ENCODE measurements around the gene NOTUM. TPM values are rescaled to one million over a fixed set of nuclear protein-coding genes. Genes with fewer than 3 reads are reported as not detected.

The NOTUM gene
- total and polyA plus RNA-seq, 9 of the 15 experiments (the other 6 are each of a cell fraction or from before 2014, with no cell fraction given) = 0.03 to 14.0 (median 4.1) TPM

DNA sequence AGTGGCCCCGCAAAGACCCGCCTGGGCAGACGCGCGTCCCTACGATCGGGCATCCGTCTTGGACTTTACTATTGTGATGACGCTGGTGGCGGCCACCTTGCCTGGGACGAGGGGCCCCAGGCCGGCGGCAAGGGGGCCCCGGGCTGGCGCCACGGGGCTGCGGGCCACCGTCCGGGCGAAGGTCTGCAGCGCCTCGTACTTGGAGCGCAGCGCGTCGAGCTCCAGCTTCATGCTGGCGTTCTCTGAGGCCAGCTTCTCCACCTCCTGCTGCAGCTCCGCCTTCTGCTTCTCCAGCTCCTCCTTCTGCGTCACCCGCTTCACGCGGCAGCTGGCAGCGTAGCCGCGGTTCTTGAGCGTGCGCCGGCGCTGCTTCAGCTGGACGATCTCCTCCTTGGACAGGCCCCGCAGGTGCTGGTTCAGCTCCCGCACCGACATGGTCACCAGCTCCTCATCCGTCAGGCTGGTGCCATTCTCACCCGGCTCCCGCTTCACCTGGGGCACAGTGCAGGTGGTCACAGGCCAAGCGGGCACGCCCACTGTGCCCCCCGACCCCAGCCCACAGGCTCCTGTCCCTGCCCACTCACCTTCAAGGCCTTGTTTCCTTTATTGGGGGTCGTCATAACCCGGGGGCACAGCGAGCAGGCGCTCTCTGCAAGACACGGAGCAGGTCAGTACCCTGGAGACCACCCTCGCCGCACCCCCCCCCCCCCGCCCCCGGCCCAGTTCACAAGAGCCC is 38.3 kb downstream of the NOTUM start (continued):
- TF ChIP-seq, protein P1, sequence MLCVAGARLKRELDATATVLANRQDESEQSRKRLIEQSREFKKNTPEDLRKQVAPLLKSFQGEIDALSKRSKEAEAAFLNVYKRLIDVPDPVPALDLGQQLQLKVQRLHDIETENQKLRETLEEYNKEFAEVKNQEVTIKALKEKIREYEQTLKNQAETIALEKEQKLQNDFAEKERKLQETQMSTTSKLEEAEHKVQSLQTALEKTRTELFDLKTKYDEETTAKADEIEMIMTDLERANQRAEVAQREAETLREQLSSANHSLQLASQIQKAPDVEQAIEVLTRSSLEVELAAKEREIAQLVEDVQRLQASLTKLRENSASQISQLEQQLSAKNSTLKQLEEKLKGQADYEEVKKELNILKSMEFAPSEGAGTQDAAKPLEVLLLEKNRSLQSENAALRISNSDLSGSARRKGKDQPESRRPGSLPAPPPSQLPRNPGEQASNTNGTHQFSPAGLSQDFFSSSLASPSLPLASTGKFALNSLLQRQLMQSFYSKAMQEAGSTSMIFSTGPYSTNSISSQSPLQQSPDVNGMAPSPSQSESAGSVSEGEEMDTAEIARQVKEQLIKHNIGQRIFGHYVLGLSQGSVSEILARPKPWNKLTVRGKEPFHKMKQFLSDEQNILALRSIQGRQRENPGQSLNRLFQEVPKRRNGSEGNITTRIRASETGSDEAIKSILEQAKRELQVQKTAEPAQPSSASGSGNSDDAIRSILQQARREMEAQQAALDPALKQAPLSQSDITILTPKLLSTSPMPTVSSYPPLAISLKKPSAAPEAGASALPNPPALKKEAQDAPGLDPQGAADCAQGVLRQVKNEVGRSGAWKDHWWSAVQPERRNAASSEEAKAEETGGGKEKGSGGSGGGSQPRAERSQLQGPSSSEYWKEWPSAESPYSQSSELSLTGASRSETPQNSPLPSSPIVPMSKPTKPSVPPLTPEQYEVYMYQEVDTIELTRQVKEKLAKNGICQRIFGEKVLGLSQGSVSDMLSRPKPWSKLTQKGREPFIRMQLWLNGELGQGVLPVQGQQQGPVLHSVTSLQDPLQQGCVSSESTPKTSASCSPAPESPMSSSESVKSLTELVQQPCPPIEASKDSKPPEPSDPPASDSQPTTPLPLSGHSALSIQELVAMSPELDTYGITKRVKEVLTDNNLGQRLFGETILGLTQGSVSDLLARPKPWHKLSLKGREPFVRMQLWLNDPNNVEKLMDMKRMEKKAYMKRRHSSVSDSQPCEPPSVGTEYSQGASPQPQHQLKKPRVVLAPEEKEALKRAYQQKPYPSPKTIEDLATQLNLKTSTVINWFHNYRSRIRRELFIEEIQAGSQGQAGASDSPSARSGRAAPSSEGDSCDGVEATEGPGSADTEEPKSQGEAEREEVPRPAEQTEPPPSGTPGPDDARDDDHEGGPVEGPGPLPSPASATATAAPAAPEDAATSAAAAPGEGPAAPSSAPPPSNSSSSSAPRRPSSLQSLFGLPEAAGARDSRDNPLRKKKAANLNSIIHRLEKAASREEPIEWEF (CRISPR knock-in tag; IDR thresholded peaks at IDR 0.05) = peak; percentile 56; the same call in 1 of the 2 replicates
- TF ChIP-seq, protein P2, sequence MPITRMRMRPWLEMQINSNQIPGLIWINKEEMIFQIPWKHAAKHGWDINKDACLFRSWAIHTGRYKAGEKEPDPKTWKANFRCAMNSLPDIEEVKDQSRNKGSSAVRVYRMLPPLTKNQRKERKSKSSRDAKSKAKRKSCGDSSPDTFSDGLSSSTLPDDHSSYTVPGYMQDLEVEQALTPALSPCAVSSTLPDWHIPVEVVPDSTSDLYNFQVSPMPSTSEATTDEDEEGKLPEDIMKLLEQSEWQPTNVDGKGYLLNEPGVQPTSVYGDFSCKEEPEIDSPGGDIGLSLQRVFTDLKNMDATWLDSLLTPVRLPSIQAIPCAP (CRISPR knock-in tag; IDR thresholded peaks at IDR 0.05; ENCODE audit: borderline replicate concordance) = no peak
- TF ChIP-seq ZNF3 (CRISPR knock-in tag; IDR thresholded peaks at IDR 0.05) (no peak), HNRNPK (IDR thresholded peaks at IDR 0.05; ENCODE audit: low read depth, low read length, poor library complexity, severe bottlenecking) (no peak), HDAC6 (IDR thresholded peaks at IDR 0.05; ENCODE audit: low read depth, low read length) (no peak), ZNF324 (CRISPR knock-in tag; IDR thresholded peaks at IDR 0.05) (no peak), ZNF354B (CRISPR knock-in tag; IDR thresholded peaks at IDR 0.05) (no peak), ZBTB8A (IDR thresholded peaks at IDR 0.05; ENCODE audit: partially characterized antibody) (no peak), RHOXF2B (CRISPR knock-in tag; conservative IDR thresholded peaks at IDR 0.05) (no peak), SAP30 (IDR thresholded peaks at IDR 0.05; ENCODE audit: borderline replicate concordance, insufficient read depth, low read depth, low read length, poor library complexity, severe bottlenecking) (peak; percentile 38), MYBL2 (IDR thresholded peaks at IDR 0.05; ENCODE audit: low read depth) (no peak), MYBL2 (CRISPR knock-in tag; IDR thresholded peaks at IDR 0.05; ENCODE audit: borderline replicate concordance) (no peak), CBX3 (IDR thresholded peaks at IDR 0.05; ENCODE audit: borderline replicate concordance in 1 of 2, low read length in 2 of 2) (peak in 1 of 2 experiments; percentile 22; a peak in 1 of 3 replicates), HNRNPLL (IDR thresholded peaks at IDR 0.05; ENCODE audit: low read depth, low read length, poor library complexity, severe bottlenecking) (peak; percentile 79), NCOR1 (IDR thresholded peaks at IDR 0.05) (no peak), RBFOX2 (IDR thresholded peaks at IDR 0.05; ENCODE audit: low read depth, low read length) (peak; percentile 80)
- TF ChIP-seq, protein P3, sequence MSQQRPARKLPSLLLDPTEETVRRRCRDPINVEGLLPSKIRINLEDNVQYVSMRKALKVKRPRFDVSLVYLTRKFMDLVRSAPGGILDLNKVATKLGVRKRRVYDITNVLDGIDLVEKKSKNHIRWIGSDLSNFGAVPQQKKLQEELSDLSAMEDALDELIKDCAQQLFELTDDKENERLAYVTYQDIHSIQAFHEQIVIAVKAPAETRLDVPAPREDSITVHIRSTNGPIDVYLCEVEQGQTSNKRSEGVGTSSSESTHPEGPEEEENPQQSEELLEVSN (IDR thresholded peaks at IDR 0.05; ENCODE audit: borderline replicate concordance in 1 of 2, extremely low read depth in 1 of 2, insufficient read depth in 1 of 2, insufficient read length in 1 of 2, low read depth in 1 of 2, low read length in 1 of 2, poor library complexity in 1 of 2, severe bottlenecking in 1 of 2) = peak; percentile 92 to 95
- TF ChIP-seq, protein P4, sequence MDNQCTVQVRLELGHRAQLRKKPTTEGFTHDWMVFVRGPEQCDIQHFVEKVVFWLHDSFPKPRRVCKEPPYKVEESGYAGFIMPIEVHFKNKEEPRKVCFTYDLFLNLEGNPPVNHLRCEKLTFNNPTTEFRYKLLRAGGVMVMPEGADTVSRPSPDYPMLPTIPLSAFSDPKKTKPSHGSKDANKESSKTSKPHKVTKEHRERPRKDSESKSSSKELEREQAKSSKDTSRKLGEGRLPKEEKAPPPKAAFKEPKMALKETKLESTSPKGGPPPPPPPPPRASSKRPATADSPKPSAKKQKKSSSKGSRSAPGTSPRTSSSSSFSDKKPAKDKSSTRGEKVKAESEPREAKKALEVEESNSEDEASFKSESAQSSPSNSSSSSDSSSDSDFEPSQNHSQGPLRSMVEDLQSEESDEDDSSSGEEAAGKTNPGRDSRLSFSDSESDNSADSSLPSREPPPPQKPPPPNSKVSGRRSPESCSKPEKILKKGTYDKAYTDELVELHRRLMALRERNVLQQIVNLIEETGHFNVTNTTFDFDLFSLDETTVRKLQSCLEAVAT (IDR thresholded peaks at IDR 0.05) = no peak
